HL-60/S4 treated with retinoic acid at 250 ng/mL for 4 days and 3 days (cell line): ENCODE results near the gene LYRM4.

Experiments
- in situ Hi-C: fragments of 300-500 bp; cut with MboI; formaldehyde crosslinking; loops from 2 replicates; pipeline ENCODE4 v1.7.0; 2022; ENCODE audit warnings: low sequenced_read_pairs

Gene LYRM4

GRCh38 chr6:5260661-5261544 is at the start of gene LYRM4, which contains the start of gene FARS2:
Gene LYRM4 (minus strand): TSS chr6:5260950. CDS start chr6:5260733, 217 bp downstream.
Gene FARS2 (plus strand): TSS chr6:5261513.
- in situ Hi-C loops: no loop called here

GRCh38 chr6:5308066-5308465 is 47.3 kb upstream of the LYRM4 start:
- in situ Hi-C loops: no loop called here

- in situ Hi-C loops: no loop called here
Measured at GRCh38 chr6:5307058-5307457, 46.3 kb upstream of the LYRM4 start.

- in situ Hi-C loops: no loop called here
Measured at GRCh38 chr6:5305968-5306626, 45.3 kb upstream of the LYRM4 start.

GRCh38 chr6:5303682-5304081 is 42.9 kb upstream of the LYRM4 start:
- in situ Hi-C loops: no loop called here

- in situ Hi-C loops: no loop called here
Measured at GRCh38 chr6:5302995-5303622, 42.4 kb upstream of the LYRM4 start.

GRCh38 chr6:5302220-5302946 is 41.6 kb upstream of the LYRM4 start:
- in situ Hi-C loops: no loop called here

GRCh38 chr6:5300206-5300764 is 39.5 kb upstream of the LYRM4 start:
- in situ Hi-C loops: no loop called here

- in situ Hi-C loops: no loop called here
Measured at GRCh38 chr6:5295623-5296022, 34.9 kb upstream of the LYRM4 start.

GRCh38 chr6:5294392-5295211 is 33.9 kb upstream of the LYRM4 start:
- in situ Hi-C loops: no loop called here

GRCh38 chr6:5293692-5294091 is 32.9 kb upstream of the LYRM4 start:
- in situ Hi-C loops: no loop called here

GRCh38 chr6:5292154-5292553 is 31.4 kb upstream of the LYRM4 start:
- in situ Hi-C loops: no loop called here

- in situ Hi-C loops: no loop called here
Measured at GRCh38 chr6:5290500-5290899, 29.8 kb upstream of the LYRM4 start.

- in situ Hi-C loops: no loop called here
Measured at GRCh38 chr6:5290097-5290496, 29.3 kb upstream of the LYRM4 start.

GRCh38 chr6:5287966-5288297 is 27.2 kb upstream of the LYRM4 start:
- in situ Hi-C loops: no loop called here

- in situ Hi-C loops: no loop called here
Measured at GRCh38 chr6:5287205-5287965, 26.6 kb upstream of the LYRM4 start.

GRCh38 chr6:5286780-5287179 is 26.0 kb upstream of the LYRM4 start:
- in situ Hi-C loops: no loop called here

- in situ Hi-C loops: no loop called here
Measured at GRCh38 chr6:5285526-5285925, 24.8 kb upstream of the LYRM4 start.

GRCh38 chr6:5285081-5285480 is 24.3 kb upstream of the LYRM4 start:
- in situ Hi-C loops: no loop called here
